Measurements from ENCODE around the gene C3orf18.

The C3orf18 gene

DNA sequence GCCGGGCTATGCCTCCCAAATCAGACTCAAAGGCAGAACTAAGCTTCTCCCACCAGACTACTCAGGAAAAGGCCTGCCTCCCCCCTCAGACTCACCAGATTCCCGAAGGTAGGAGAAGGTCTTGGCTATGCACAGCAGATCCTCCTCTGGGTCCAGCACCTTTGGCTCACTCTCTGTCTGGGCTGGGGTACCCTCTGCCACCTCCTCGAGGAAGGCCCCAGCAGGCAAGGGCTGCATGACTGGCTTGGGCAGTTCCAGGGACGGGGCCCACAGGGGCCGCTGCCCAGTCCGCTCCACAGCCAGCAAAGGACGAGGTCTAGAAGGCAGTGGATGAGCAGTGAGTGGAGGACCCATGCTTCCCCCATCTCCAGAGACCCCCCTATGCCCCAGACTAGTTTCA, 40.7 kb upstream of the C3orf18 start:
- peaks cover 39% of the 10 kb centered on the region for H3K4me1 ChIP-seq (ENCODE audit: low read length)
- no peaks in the 10 kb centered on the region for H4K20me1 ChIP-seq (ENCODE audit: insufficient read depth, low read length)
- TF ChIP-seq EZH2phosphoT487 (IDR thresholded peaks at IDR 0.05; ENCODE audit: low read depth), result no peak
- TF ChIP-seq, protein P1, sequence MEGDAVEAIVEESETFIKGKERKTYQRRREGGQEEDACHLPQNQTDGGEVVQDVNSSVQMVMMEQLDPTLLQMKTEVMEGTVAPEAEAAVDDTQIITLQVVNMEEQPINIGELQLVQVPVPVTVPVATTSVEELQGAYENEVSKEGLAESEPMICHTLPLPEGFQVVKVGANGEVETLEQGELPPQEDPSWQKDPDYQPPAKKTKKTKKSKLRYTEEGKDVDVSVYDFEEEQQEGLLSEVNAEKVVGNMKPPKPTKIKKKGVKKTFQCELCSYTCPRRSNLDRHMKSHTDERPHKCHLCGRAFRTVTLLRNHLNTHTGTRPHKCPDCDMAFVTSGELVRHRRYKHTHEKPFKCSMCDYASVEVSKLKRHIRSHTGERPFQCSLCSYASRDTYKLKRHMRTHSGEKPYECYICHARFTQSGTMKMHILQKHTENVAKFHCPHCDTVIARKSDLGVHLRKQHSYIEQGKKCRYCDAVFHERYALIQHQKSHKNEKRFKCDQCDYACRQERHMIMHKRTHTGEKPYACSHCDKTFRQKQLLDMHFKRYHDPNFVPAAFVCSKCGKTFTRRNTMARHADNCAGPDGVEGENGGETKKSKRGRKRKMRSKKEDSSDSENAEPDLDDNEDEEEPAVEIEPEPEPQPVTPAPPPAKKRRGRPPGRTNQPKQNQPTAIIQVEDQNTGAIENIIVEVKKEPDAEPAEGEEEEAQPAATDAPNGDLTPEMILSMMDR (IDR thresholded peaks at IDR 0.05; ENCODE audit: low read depth, low read length), result no peak
- H3K79me2 ChIP-seq (ENCODE audit: low read length), result no peaks in the 10 kb centered on the region
- H3K9ac ChIP-seq (ENCODE audit: low read length), result no peak overlapping the region
- H3K27ac ChIP-seq (ENCODE audit: low read length), result no peak overlapping the region
- H2AFZ ChIP-seq (ENCODE audit: low read depth, low read length), result no peak overlapping the region
- no peak overlapping the region for H3K4me2 ChIP-seq (ENCODE audit: low read length)
- no peak overlapping the region for H3K4me3 ChIP-seq (ENCODE audit: low read length)
- H3K9me3 ChIP-seq (ENCODE audit: insufficient read depth, low read length), result no peaks in the 10 kb centered on the region
- H3K27me3 ChIP-seq (ENCODE audit: low read depth, low read length), result peaks cover 16% of the 10 kb centered on the region
- no peaks in the 10 kb centered on the region for H3K36me3 ChIP-seq (replicated peaks; ENCODE audit: low read depth, low read length)

- no peak for TF ChIP-seq EZH2phosphoT487 (IDR thresholded peaks at IDR 0.05; ENCODE audit: low read depth)
- TF ChIP-seq, protein P1 (IDR thresholded peaks at IDR 0.05; ENCODE audit: low read depth, low read length), result no peak
- no peak overlapping the region for H3K4me3 ChIP-seq (ENCODE audit: low read length)
- H3K9ac ChIP-seq (ENCODE audit: low read length), result no peak overlapping the region
- no peaks in the 10 kb centered on the region for H3K36me3 ChIP-seq (replicated peaks; ENCODE audit: low read depth, low read length)
- no peaks in the 10 kb centered on the region for H4K20me1 ChIP-seq (ENCODE audit: insufficient read depth, low read length)
- H3K27ac ChIP-seq (ENCODE audit: low read length), result no peak overlapping the region
- H3K9me3 ChIP-seq (ENCODE audit: insufficient read depth, low read length), result no peaks in the 10 kb centered on the region
- H3K4me2 ChIP-seq (ENCODE audit: low read length), result no peak overlapping the region
- H3K79me2 ChIP-seq (ENCODE audit: low read length), result no peaks in the 10 kb centered on the region
- peaks cover 8% of the 10 kb centered on the region for H3K27me3 ChIP-seq (ENCODE audit: low read depth, low read length)
- H2AFZ ChIP-seq (ENCODE audit: low read depth, low read length), result no peak overlapping the region
- H3K4me1 ChIP-seq (ENCODE audit: low read length), result peaks cover 33% of the 10 kb centered on the region
These were observed 39.9 kb upstream of the C3orf18 start for GRCh38 chr3:50607271-50608091.

DNA sequence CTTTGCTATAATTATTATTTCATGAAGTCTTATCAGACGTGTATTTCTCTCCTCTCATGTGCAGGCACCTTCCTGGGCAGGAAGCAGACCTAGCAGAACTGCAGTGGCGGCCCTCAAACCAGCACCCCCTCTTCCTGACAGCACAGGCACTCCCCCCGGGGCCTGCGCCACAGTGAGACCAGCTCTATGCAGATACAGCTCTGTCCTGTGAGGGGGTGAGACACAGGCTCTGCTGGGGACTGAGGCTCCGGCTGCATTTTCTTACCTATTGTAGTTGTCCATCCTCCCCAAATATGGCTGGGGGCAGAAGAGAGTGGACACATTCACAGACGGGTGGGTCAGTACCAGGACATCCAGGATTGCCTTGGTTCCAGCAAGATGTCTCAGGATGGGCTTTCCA, 39.0 kb upstream of the C3orf18 start:
- H3K9me3 ChIP-seq (ENCODE audit: insufficient read depth, low read length), result no peaks in the 10 kb centered on the region
- no peak overlapping the region for H3K27ac ChIP-seq (ENCODE audit: low read length)
- peaks cover 4% of the 10 kb centered on the region; the same call in 1 of the 2 replicates for H3K27me3 ChIP-seq (ENCODE audit: low read depth, low read length)
- no peak overlapping the region for H3K9ac ChIP-seq (ENCODE audit: low read length)
- H3K36me3 ChIP-seq (replicated peaks; ENCODE audit: low read depth, low read length), result no peaks in the 10 kb centered on the region
- H3K4me1 ChIP-seq (ENCODE audit: low read length), result peaks cover 36% of the 10 kb centered on the region
- H4K20me1 ChIP-seq (ENCODE audit: insufficient read depth, low read length), result no peaks in the 10 kb centered on the region
- TF ChIP-seq EZH2phosphoT487 (IDR thresholded peaks at IDR 0.05; ENCODE audit: low read depth), result no peak
- TF ChIP-seq, protein P1 (IDR thresholded peaks at IDR 0.05; ENCODE audit: low read depth, low read length), result no peak
- H3K4me2 ChIP-seq (ENCODE audit: low read length), result no peak overlapping the region
- H2AFZ ChIP-seq (ENCODE audit: low read depth, low read length), result no peak overlapping the region
- no peaks in the 10 kb centered on the region for H3K79me2 ChIP-seq (ENCODE audit: low read length)
- H3K4me3 ChIP-seq (ENCODE audit: low read length), result no peak overlapping the region

DNA sequence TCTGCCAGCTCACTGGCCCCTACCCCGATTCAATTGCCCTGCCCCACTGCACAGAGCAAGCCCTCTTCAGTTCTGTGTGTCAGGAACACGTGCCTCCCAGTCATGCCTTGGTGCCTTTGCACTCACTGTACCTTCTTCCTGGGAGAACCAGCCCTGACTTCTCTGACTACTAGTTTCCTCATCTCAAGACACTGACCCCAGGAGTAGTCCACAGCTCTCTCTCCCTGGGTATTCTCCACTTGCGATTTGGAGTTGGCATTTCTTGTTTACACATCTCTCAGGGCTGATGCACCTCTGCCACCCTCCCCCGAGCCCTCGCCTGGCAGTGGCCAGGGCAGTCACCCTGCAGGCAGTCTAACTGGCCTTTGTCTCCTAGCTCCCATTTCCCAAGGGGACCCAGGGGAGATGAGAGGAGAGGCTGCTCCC, 38.4 kb upstream of the C3orf18 start:
- no peaks in the 10 kb centered on the region for H4K20me1 ChIP-seq (ENCODE audit: insufficient read depth, low read length)
- no peaks in the 10 kb centered on the region for H3K36me3 ChIP-seq (replicated peaks; ENCODE audit: low read depth, low read length)
- H3K79me2 ChIP-seq (ENCODE audit: low read length), result no peaks in the 10 kb centered on the region
- no peak overlapping the region for H3K27ac ChIP-seq (ENCODE audit: low read length)
- no peak overlapping the region for H2AFZ ChIP-seq (ENCODE audit: low read depth, low read length)
- peaks cover 4% of the 10 kb centered on the region; the same call in 1 of the 2 replicates for H3K27me3 ChIP-seq (ENCODE audit: low read depth, low read length)
- H3K9me3 ChIP-seq (ENCODE audit: insufficient read depth, low read length), result no peaks in the 10 kb centered on the region
- H3K4me3 ChIP-seq (ENCODE audit: low read length), result no peak overlapping the region
- peaks cover 38% of the 10 kb centered on the region for H3K4me1 ChIP-seq (ENCODE audit: low read length)
- TF ChIP-seq, protein P1 (IDR thresholded peaks at IDR 0.05; ENCODE audit: low read depth, low read length), result no peak
- TF ChIP-seq EZH2phosphoT487 (IDR thresholded peaks at IDR 0.05; ENCODE audit: low read depth), result no peak
- H3K9ac ChIP-seq (ENCODE audit: low read length), result no peak overlapping the region
- peak overlapping the region; percentile 49; the same call in 1 of the 2 replicates for H3K4me2 ChIP-seq (ENCODE audit: low read length)
